ENCODE measurements around the gene HCAR2. TPM values are rescaled to one million over a fixed set of nuclear protein-coding genes. Genes with fewer than 3 reads are reported as not detected.

HCAR2 gene
- total and polyA plus RNA-seq, 2 of the 4 experiments (the other 2 are of a cell fraction) = not detected

- Histone ChIP-seq H2BK15ac (ENCODE audit: low read depth, low read length) (no peak overlapping the region), H3K23ac (ENCODE audit: low read depth, low read length) (no peak overlapping the region), H3K9me3 (ENCODE audit: control insufficient read depth, insufficient read depth, low read length) (no peaks in the 10 kb centered on the region), H2AFZ (replicated peaks; ENCODE audit: low read length, poor library complexity) (no peak overlapping the region), H3K9ac (ENCODE audit: low read depth, low read length) (no peak overlapping the region), H2AK9ac (replicated peaks; ENCODE audit: low read depth, low read length, poor library complexity) (no peak overlapping the region), H3K36me3 (ENCODE audit: control insufficient read depth, insufficient read depth, low read length) (no peaks in the 10 kb centered on the region), H2BK5ac (ENCODE audit: low read depth, low read length, poor library complexity, severe bottlenecking) (no peak overlapping the region), H3K79me1 (ENCODE audit: low read depth in 1 of 2, low read length in 2 of 2) (no peaks in the 10 kb centered on the region), H3K4me2 (ENCODE audit: low read depth, low read length) (no peak overlapping the region), H2AK5ac (ENCODE audit: low read depth, low read length) (no peak overlapping the region; the same call in 1 of the 2 replicates), H3K14ac (replicated peaks; ENCODE audit: low read depth, low read length) (no peak overlapping the region), H2BK20ac (ENCODE audit: low read depth, low read length) (no peak overlapping the region), H3K4me3 (ENCODE audit: insufficient read depth, low read depth, low read length) (no peak overlapping the region), H3K4me1 (ENCODE audit: control insufficient read depth, insufficient read depth, low read length) (no peaks in the 10 kb centered on the region), H4K8ac (ENCODE audit: low read depth in 2 of 2, low read length in 2 of 2) (no peak overlapping the region), H4K20me1 (ENCODE audit: insufficient read depth, low read length) (no peaks in the 10 kb centered on the region), H2BK120ac (ENCODE audit: low read depth, low read length) (no peak overlapping the region), H4K5ac (ENCODE audit: low read depth, low read length) (no peak overlapping the region), H3K9me1 (ENCODE audit: insufficient read depth, low read length) (peaks cover 7% of the 10 kb centered on the region; the same call in 1 of the 2 replicates), H3K56ac (ENCODE audit: extremely low read depth, insufficient read depth, low read length) (no peak overlapping the region), H3K4ac (ENCODE audit: low read depth, low read length) (no peak overlapping the region), H4K91ac (ENCODE audit: insufficient read depth, low read depth, low read length) (no peak overlapping the region), H3K27ac (ENCODE audit: insufficient read depth, low read length) (no peak overlapping the region), H3K18ac (ENCODE audit: low read depth, low read length) (no peak overlapping the region; the same call in 1 of the 2 replicates), H3K27me3 (ENCODE audit: control insufficient read depth, insufficient read depth, low read length) (no peaks in the 10 kb centered on the region)
- TF ChIP-seq NFE2L2 (IDR thresholded peaks at IDR 0.05; ENCODE audit: low read depth, low read length) (no peak), SMC3 (IDR thresholded peaks at IDR 0.05; ENCODE audit: low read depth, low read length) (no peak), MXI1 (IDR thresholded peaks at IDR 0.05; ENCODE audit: borderline replicate concordance, low read depth, low read length) (no peak), BHLHE40 (IDR thresholded peaks at IDR 0.05; ENCODE audit: low read depth, low read length) (no peak), USF2 (IDR thresholded peaks at IDR 0.05; ENCODE audit: low read depth, low read length) (no peak), POLR2A (IDR thresholded peaks at IDR 0.05; ENCODE audit: low read depth, low read length) (no peak), MAZ (IDR thresholded peaks at IDR 0.05; ENCODE audit: borderline replicate concordance, low read depth, low read length) (no peak), CTCF (conservative IDR thresholded peaks at IDR 0.05; ENCODE audit: low read depth, low read length) (no peak), CEBPB (IDR thresholded peaks at IDR 0.05; ENCODE audit: low read depth, low read length) (no peak), ELK1 (IDR thresholded peaks at IDR 0.05; ENCODE audit: borderline replicate concordance, low read depth, low read length) (no peak), RAD21 (IDR thresholded peaks at IDR 0.05; ENCODE audit: low read length) (no peak), MAFK (IDR thresholded peaks at IDR 0.05; ENCODE audit: low read depth, low read length) (no peak)
- ATAC-seq (ENCODE audit: low read depth) = no peak
- no peak for DNase-seq
- ChIA-PET CTCF (no interaction called here), POLR2A (ENCODE audit: unreplicated experiment) (no interaction called here)
- dilution Hi-C loops (cut with HindIII; ENCODE audit: low sequenced_read_pairs, unreplicated experiment) = no loop called here
- in situ Hi-C loops (cut with MboI; ENCODE audit: low sequenced_read_pairs) = no loop called here
- no TSS peak for BruUV-seq (replicated peaks)
- intact Hi-C loops (cut with micrococcal nuclease) = no loop called here
- WGBS, 2 experiments (ENCODE audit: extremely low coverage in 2 of 2, insufficient read length in 1 of 2) = 83% methylated on average over 2 of the region's 11 CpGs; no CpG with 5 or more reads in 1 of the 2 experiments
Observed at GRCh38 chr12:122651520-122652224, 51.5 kb downstream of the HCAR2 start.
